GM12864 (cell line): ENCODE results near the gene LRRC26.

Source experiments
- DNase-seq: peaks from one replicate; pipeline ENCODE4 v3.0.0-alpha.2; 2011; ENCODE audit warnings: low read depth
- H3K4me3 ChIP-seq: 2 replicates; pipeline ENCODE4 v1.5.1; 2011; ENCODE audit warnings: mild to moderate bottlenecking, low read depth, low read length, control low read depth
- TF ChIP-seq, protein P1 (sequence below): IDR thresholded peaks from 2 replicates; pipeline ENCODE4 v1.5.1; 2011; ENCODE audit warnings: low read depth, mild to moderate bottlenecking, moderate library complexity, low read length, control low read depth, inconsistent platforms; ENCODE audit errors: missing control alignments

Gene LRRC26

DNA sequence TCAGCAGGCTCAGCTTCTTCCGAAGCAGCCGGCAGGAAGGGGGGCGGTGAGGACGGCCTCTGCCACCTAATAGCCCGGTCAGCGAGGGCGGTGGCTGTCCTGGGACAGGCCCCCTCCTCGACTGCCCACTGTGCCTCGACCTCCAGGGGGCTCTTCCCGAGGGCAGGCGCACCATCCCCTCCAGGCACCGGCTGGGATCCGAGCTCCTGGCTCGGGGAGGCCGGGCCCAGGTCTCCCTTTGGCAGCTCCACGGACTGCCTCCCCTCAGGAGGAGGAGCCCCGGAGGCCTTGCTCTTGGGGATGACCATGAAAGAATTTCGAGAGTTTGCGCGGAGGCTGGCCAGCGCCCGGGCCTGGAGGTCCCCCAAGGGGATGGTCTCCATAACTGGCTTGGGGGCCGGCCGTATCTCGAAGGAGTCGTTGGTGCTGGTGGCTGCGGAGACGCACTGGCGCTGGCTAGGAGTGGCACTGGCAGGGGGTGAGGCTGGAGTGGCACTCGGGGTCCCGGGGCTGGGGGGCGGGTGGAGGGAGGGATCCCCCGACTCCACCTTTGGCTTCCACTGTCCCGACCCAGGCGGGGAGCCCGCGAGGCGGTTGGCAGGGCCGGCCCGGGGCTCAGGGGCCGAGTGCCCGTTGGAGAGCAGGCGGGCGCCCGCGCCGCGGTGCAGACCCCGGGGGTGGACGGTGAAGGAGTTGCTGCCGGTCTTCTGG, 29.7 kb upstream of the LRRC26 start:
- peak overlapping the region; percentile 67 for H3K4me3 ChIP-seq
- TF ChIP-seq, protein P1, sequence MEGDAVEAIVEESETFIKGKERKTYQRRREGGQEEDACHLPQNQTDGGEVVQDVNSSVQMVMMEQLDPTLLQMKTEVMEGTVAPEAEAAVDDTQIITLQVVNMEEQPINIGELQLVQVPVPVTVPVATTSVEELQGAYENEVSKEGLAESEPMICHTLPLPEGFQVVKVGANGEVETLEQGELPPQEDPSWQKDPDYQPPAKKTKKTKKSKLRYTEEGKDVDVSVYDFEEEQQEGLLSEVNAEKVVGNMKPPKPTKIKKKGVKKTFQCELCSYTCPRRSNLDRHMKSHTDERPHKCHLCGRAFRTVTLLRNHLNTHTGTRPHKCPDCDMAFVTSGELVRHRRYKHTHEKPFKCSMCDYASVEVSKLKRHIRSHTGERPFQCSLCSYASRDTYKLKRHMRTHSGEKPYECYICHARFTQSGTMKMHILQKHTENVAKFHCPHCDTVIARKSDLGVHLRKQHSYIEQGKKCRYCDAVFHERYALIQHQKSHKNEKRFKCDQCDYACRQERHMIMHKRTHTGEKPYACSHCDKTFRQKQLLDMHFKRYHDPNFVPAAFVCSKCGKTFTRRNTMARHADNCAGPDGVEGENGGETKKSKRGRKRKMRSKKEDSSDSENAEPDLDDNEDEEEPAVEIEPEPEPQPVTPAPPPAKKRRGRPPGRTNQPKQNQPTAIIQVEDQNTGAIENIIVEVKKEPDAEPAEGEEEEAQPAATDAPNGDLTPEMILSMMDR: no peak
- DNase-seq: no peak

DNA sequence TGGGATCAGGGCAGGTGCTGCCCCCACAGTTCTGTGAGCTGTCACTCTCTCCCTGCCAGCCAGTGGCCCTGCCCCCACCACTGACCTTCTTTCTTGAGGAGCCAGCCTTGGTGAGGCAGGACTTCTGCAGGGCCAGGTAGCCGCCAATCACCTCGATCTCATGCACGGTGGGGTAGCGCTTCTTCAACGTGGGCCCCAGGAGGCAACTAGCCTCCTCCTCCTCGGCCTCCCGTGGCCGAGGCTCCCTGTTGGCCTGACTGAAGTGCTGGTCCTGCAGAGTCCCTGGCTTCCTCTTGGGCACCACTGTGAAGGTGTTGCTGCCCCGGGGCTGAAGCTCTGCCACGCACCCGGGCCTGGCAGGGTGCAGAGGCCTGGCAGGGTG, 29.0 kb upstream of the LRRC26 start:
- H3K4me3 ChIP-seq: no peak overlapping the region
- DNase-seq: no peak

DNA sequence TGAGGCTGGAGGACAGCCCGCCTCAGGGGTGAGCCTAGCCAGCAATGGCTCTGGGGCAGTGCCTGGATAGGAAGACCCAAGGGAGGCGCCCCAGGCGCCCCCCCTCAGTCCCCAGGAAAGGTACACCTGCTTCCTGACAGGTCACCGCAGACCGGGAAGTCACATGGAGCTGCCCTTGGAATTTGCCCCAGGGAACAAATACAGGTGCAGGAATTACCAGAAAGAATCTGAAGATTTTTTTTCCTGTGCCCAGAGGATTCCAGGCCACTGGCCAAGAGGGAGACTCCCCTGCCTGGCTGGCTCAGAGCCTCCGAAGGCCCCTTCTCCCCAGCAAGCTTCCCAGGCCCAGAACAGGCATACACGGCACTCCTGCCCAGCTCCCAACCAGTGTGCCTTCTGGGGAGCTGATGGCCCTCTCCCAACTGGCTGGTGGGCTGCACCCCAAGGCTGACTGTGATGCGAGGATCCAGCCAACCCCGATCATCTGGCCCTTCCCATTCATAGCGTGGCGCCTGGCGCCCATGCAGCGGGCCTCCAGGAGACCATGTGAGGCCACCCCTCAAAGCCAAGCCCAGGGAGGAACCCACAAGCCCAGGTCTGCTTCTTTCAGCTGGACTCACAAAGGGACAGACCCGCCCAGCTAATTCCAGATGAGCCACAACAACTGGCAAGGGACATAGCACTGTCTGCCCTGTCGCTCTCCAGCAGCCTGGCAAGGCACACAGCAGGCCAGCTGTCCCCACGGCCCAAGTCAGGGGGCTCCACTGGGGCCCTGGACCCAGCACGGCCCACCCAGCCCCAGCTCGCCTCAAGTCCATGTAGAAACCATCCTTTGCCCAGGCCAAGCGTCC, 28.4 kb upstream of the LRRC26 start:
- TF ChIP-seq, protein P1: no peak
- no peak for DNase-seq
- no peak overlapping the region for H3K4me3 ChIP-seq

More for the DNA sequence above, 29.0 kb upstream of the LRRC26 start:
- TF ChIP-seq, protein P1: no peak

DNA sequence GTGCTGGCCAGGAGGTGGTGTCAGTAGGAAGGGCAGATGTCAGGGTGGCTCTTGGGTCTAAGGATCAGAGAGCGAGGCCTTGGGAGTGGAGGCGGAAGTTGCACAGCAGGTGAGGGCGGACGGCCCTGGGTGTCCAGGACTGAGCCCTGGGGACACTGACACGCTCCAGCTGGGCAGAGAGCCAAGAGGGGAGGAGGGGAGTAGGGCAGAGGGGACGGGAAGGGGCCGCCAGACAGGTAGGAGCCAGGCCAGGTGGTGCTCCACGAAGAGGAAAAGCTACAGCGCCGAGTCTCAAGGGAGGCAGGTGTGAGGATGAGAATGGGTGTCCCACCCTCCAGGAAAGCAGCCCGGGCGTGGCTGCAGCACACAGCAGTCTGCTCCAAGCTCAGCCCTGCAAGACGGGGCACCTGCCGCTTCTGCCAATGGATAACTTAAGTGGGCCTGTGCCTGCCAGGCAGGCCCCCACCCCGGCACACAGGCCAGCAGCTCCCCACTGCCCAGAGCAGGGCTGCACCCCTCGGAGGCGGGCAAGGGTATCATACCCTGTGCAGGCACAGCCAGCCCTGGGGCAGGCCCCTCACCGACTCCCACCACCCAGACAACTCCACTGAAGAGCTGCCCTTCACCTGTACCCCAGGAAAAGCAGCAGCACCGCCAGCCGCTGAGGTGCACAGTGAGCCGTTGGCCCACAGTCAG, 25.8 kb upstream of the LRRC26 start:
- no peak for DNase-seq
- H3K4me3 ChIP-seq: no peak overlapping the region
- TF ChIP-seq, protein P1: no peak

DNA sequence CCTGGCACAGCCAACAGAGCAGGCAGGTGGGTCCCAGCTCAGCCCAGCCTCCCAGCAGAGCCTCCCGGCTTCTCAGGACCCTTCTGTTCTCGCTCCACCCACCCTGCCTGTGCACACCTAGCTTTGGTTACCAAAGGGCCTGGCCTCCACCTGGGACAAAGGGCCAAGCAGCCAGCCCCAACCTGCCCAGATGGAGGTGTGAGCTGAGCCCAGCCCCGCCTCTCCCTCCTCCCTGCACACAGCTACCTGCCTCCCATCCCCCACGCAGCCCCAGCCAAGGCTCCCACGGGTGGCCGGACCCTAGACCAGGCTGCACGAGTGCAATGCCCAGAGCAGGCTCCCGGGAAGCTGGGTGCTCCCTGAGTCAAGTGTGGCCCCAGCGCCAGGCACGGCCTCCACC, 25.1 kb upstream of the LRRC26 start:
- no peak overlapping the region for H3K4me3 ChIP-seq
- no peak for DNase-seq
- TF ChIP-seq, protein P1: no peak

DNA sequence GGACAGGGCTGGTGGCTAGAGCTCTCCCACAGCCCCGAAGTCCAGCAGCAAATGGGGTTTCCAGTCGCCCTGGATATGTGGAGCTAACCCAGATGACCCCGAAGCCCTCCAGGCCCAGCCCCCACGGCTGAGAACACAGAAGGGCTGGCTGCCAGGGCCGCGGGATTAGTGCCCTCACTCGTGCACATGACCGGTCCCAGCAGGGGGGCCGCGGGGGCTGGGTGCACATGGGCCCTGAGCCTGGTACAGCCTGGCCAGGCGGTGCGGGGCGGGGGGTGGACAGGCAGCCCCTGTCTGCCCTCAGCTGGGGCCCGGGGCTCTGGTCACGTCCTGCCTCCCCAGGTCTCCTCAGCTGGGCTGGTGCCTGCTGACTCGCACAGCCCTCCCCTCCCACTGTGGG, 24.5 kb upstream of the LRRC26 start:
- H3K4me3 ChIP-seq: no peak overlapping the region
- TF ChIP-seq, protein P1: no peak
- no peak for DNase-seq
